Measurements from ENCODE around the gene GTF2F1. TPM values are rescaled to one million over a fixed set of nuclear protein-coding genes. Genes with fewer than 3 reads are reported as not detected.

The GTF2F1 gene
- total RNA-seq, 1 experiment from 2014 or later = 67.2 TPM

GRCh38 chr19:6352381-6353165, 40.4 kb downstream of the GTF2F1 start:
- no peak overlapping the region for H2BK20ac ChIP-seq (ENCODE audit: low read depth, low read length, poor library complexity, severe bottlenecking)
- no peak overlapping the region for H2BK5ac ChIP-seq (ENCODE audit: insufficient read length, low read length)
- Mint-ChIP-seq H3K4me1 (peaks cover 0 to under 1% of the 10 kb centered on the region in 2 experiments; a peak in 1 of 4 replicates), H3K27me3 (ENCODE audit: low read depth) (peaks cover 17% of the 10 kb centered on the region), H3K27ac (no peak overlapping the region), H3K4me3 (no peak overlapping the region), H3K36me3 (ENCODE audit: insufficient read depth in 1 of 3, low read depth in 3 of 3) (no peaks in the 10 kb centered on the region), H3K9me3 (peaks cover 5 to 25% of the 10 kb centered on the region in 2 experiments; a peak in 3 of 5 replicates)
- H3T11ph ChIP-seq (ENCODE audit: low read length) = no peak overlapping the region
- no peak overlapping the region for H3K4me2 ChIP-seq (ENCODE audit: insufficient read depth, insufficient read length, low read length)
- no peaks in the 10 kb centered on the region for H4K20me1 ChIP-seq (ENCODE audit: control insufficient read depth, insufficient read depth, insufficient read length)
- H3K23ac ChIP-seq (ENCODE audit: insufficient read length, low read depth, low read length) = no peak overlapping the region
- H4K8ac ChIP-seq (replicated peaks; ENCODE audit: insufficient read length, low read depth, low read length) = no peak overlapping the region
- no peak overlapping the region for H2AFZ ChIP-seq (ENCODE audit: low read length)
- no peak overlapping the region for H3K27ac ChIP-seq (ENCODE audit: insufficient read length, low read depth, low read length)
- H3K14ac ChIP-seq (ENCODE audit: insufficient read depth, low read length) = no peak overlapping the region
- H3K79me2 ChIP-seq (ENCODE audit: insufficient read depth, low read length) = no peaks in the 10 kb centered on the region
- H3K56ac ChIP-seq (ENCODE audit: insufficient read length, low read depth, low read length) = no peak overlapping the region
- DNase-seq = no peak
- H4K91ac ChIP-seq (ENCODE audit: insufficient read length, low read depth, low read length) = no peak overlapping the region
- no peaks in the 10 kb centered on the region for H3K23me2 ChIP-seq (ENCODE audit: insufficient read length, low read depth, low read length, poor library complexity, severe bottlenecking)
- H3K9me3 ChIP-seq (ENCODE audit: control insufficient read depth, low read depth, low read length) = no peaks in the 10 kb centered on the region
- H3K4ac ChIP-seq (ENCODE audit: low read depth, low read length) = no peak overlapping the region
- H3K27me3 ChIP-seq (ENCODE audit: insufficient read depth, low read length) = no peaks in the 10 kb centered on the region
- no peak overlapping the region for H3K9ac ChIP-seq (ENCODE audit: extremely low read depth, insufficient read length, low read length)
- H3K4me1 ChIP-seq (ENCODE audit: insufficient read depth, low read length) = no peaks in the 10 kb centered on the region
- WGBS (ENCODE audit: extremely low coverage, insufficient read length, low lambda C conversion rate) = no CpG with 5 or more reads among the region's 2 CpGs
- no peak overlapping the region for H3K18ac ChIP-seq (ENCODE audit: insufficient read length, low read depth, low read length)
- no peak overlapping the region for H2AK5ac ChIP-seq (ENCODE audit: insufficient read length, low read length)
- H2BK12ac ChIP-seq (ENCODE audit: insufficient read length, low read depth, low read length) = no peak overlapping the region
- no peak overlapping the region for H2BK15ac ChIP-seq (ENCODE audit: low read depth, low read length)
- H4K5ac ChIP-seq (ENCODE audit: insufficient read length, low read depth, low read length) = no peak overlapping the region
- no peaks in the 10 kb centered on the region for H3K79me1 ChIP-seq (ENCODE audit: insufficient read depth, low read depth, low read length, poor library complexity, severe bottlenecking)
- no peak overlapping the region for H2BK120ac ChIP-seq (ENCODE audit: low read depth, low read length, poor library complexity, severe bottlenecking)
- TF ChIP-seq, protein P1, sequence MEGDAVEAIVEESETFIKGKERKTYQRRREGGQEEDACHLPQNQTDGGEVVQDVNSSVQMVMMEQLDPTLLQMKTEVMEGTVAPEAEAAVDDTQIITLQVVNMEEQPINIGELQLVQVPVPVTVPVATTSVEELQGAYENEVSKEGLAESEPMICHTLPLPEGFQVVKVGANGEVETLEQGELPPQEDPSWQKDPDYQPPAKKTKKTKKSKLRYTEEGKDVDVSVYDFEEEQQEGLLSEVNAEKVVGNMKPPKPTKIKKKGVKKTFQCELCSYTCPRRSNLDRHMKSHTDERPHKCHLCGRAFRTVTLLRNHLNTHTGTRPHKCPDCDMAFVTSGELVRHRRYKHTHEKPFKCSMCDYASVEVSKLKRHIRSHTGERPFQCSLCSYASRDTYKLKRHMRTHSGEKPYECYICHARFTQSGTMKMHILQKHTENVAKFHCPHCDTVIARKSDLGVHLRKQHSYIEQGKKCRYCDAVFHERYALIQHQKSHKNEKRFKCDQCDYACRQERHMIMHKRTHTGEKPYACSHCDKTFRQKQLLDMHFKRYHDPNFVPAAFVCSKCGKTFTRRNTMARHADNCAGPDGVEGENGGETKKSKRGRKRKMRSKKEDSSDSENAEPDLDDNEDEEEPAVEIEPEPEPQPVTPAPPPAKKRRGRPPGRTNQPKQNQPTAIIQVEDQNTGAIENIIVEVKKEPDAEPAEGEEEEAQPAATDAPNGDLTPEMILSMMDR (conservative IDR thresholded peaks at IDR 0.05) = no peak
